Thyroid gland (tissue), 4 donors: ENCODE results near the gene ITM2C.

Experiments used
- CTCF ChIP-seq, 6 experiments: fragments of 200-600 bp in 3 of 6; fragments of 450-650 bp in 3 of 6; sonication (generic) in 3 of 6; IDR thresholded peaks; one replicate each; pipeline ENCODE4 v1.5.1; 2016 to 2019; ENCODE audit warnings: antibody characterized with exemption in 6 of 6, mild to moderate bottlenecking in 2 of 6, inconsistent platforms in 1 of 6, moderate library complexity in 1 of 6
- POLR2A ChIP-seq, 2 donors: fragments of 450-650 bp; IDR thresholded peaks; one replicate each; pipeline ENCODE4 v1.6.1; 2017; ENCODE audit warnings: antibody characterized with exemption in 2 of 2, mild to moderate bottlenecking in 2 of 2, moderate library complexity in 1 of 2

GRCh38 chr2:230828272-230828961 lies 36.3 kb upstream of the ITM2C start:
- no peak for TF ChIP-seq CTCF (IDR thresholded peaks at IDR 0.05)
- TF ChIP-seq POLR2A (IDR thresholded peaks at IDR 0.05): no peak
